A549 treated with AZD2906 at 1 μM for 4 hours (cell line): ENCODE measurements around the gene ANKUB1. TPM values are rescaled to one million over a fixed set of nuclear protein-coding genes. Genes with fewer than 3 reads are reported as not detected.

ENCODE experiments used
- total RNA-seq: library from RNA; stranded (reverse); fragments of 200-300 nt; extraction: Qiagen RNA extraction; gene quantifications from 5 replicates; pipeline ENCODE4 v1.2.3, GENCODE V29; 2022

Gene ANKUB1, protein sequence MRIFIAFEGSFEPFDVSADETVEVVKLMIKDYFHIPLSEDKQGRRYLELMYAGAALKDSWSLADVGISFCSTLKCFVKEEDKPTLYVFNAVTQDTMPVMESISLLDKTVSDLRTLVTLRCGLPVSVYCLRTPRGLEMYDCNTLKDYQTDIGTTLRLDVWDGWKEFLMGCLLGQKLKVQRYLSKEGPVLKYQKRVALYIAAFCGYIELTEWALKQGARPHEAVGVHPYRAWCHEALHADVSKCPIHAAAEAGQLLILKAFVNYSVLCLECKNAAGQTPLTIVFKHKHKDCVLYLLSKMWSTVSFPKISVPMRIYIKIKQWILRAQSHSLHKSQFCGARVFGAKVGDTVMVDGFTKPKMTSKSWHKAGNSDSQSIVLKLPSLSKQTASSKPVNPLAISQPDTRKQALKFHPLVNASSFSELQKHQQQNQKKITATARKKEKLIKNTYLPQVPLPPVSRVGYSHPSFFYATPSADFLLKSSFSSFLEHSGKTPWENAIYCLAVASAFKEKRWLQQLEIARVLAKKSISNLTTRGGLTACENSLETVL
- total RNA-seq, result not detected in 5 replicates

DNA sequence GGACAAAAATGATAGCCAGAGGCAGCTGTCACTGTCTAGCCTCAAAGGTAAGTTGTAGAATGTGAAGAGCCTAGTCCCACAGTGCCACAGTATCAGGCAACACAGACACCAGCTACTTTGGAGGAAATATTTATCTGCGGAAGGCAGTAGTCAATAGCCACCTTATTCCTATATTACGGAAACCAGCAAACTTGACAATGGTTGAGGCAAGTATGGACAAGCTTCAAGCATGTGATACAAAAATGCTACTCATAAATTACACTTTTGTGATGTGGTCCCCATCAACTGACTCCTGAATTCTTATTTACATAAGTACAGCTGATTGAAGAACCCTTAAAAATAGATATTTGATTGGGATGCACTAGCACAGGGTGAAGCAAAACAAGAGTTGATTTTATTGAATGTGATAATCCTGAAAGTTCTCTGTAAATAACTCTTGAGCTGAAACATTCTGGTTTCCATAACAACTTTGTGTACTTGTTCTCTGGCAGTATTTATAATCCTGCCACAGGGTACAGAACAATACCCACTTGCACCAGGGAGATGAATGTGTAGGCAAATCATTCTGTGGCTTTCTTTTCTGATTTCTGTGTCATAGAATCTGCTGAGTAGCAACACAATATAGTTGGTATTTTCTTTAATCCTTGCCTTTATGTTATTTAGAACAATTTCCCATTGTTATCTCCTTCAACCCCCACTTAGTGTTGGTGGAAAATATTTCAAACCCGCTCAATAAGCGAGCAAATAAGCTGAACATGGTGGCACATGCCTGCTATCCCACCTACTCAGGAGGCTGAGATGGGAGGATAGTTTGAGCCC is at the start of gene ANKUB1:
Gene ANKUB1, minus strand, starts transcription at position 103 of the 819 bp plus-strand sequence. CDS start 188 bp downstream, outside the sequence.

DNA sequence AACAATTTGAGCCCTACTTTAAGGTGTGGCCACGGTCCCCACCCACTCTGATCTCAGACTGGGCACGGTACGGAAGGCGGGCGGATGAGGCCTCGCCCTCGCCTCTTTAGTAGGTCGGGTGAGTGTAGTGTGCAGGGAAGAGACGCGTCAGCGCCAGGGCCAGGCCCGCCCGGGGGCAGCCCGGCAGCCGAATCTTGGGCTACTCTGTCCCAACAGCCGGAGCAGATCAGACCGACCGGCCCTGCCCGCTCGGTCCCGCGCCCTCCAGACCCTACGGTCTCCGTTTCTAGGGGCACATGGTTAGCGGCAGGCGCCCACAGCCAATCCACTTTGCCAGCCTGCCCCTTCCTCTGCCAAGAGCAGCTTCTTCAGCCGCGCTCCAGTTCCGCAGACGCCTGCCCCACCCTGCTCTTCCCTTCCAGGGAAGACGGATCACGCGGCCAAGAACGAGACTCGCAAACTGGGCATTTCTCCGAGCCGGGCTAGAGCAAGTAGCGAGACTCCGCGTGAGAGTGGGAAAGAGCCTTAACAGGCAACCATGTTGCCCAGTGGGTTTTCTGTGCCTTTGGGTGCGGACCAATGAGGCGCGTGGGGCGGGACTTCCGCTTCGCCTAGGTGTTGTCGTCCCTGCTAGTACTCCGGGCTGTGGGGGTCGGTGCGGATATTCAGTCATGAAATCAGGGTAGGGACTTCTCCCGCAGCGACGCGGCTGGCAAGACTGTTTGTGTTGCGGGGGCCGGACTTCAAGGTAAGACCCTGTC is 20.4 kb upstream of the ANKUB1 start, which contains the start of gene RNF13:
Gene RNF13, plus strand, starts transcription at position 610 of the 761 bp plus-strand sequence. CDS start 32,812 bp downstream, outside the sequence.

DNA sequence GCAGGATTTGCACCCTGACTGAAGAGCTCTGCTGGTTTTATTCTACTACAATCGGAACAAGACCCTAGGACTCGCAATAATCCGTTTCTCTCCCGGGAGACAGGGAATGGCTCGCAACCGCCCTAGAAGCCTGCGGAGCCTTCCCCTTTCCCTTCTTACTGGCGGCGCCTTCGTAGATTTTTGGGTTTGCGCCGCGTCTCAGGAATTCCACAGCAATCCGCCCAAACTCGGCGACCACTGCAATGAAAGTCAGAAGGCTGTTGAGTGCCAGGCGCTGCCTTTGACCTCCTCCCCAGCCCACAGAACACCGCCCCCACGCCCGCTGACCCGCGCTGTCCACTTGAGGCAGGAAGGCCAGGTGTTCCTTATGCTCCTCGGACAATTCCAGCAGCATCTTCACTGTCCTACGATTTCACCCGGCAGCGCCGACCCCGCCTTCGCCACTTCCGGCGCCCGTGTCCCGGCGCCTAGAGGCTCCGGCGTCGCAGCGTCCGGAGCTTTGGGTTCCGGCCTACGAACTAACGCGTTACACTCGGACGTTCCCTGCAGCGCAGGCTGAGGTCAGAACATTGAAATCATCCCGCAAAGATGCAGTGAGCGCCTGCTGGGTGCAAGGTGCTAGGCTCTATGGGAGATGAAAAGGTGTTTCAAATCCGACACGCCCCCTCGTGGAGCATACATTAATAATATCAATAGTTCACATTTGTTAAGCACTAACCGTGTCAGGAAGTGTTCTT is 40.1 kb downstream of the ANKUB1 start, which contains the start of gene COMMD2:
Gene COMMD2, minus strand, starts transcription at position 439 of the 737 bp plus-strand sequence. Its CDS starts 45 bp downstream, at position 394.

Other genes starting within 250 kb of the ANKUB1 start
- 142 to 178 TPM (median 162 TPM) in 5 replicates for gene WWTR1, start 134.5 kb downstream of the ANKUB1 start, total RNA-seq
- 31.5 to 37.3 TPM (median 34.2 TPM) in 5 replicates for gene COMMD2, start 40.1 kb downstream of the ANKUB1 start, total RNA-seq
- gene RNF13, start 20.7 kb upstream of the ANKUB1 start, total RNA-seq, result 32.0 to 61.1 TPM (median 38.1 TPM) in 5 replicates
- gene PFN2, start 178.3 kb upstream of the ANKUB1 start, total RNA-seq, result 132 to 186 TPM (median 148 TPM) in 5 replicates